Astrocyte (in vitro differentiated cells and primary cell): ENCODE results near the gene ZNF431.

Source experiments
- CTCF ChIP-seq: IDR thresholded peaks from 2 replicates; pipeline ENCODE4 v1.5.1; 2011; ENCODE audit warnings: low read depth, mild to moderate bottlenecking, inconsistent platforms, low read length, moderate library complexity; ENCODE audit not compliant: insufficient read depth
- EZH2 ChIP-seq: IDR thresholded peaks from 2 replicates; pipeline ENCODE4 v1.6.1; 2012; ENCODE audit warnings: mild to moderate bottlenecking, low read length, inconsistent platforms; ENCODE audit not compliant: insufficient read depth

DNA sequence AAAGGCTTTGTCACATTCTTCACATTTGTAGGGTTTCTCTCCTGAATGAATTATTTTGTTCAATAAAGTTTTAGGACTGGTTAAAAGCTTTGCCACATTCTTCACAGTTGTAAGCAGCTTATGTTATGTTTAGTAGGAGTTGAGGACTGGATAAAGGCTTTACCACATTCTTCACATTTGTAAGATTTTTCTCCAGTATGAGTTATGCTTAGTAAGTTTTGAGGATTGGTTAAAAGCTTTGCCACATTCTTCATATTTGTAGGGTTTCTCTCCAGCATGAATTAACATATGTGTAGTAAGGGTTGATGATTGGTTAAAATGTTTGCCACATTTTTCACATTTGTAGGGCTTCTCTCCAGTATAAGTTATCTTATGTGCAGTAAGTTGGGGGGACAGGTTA lies 79.9 kb downstream of the ZNF431 start:
- no peak for TF ChIP-seq CTCF
- TF ChIP-seq EZH2 = no peak
